ENCODE measurements around the gene FAM228B. TPM values are rescaled to one million over a fixed set of nuclear protein-coding genes. Genes with fewer than 3 reads are reported as not detected.

FAM228B gene
- 10 to 100 TPM; 25.1 to 28.5 TPM for total RNA-seq
- polyA plus RNA-seq, result 1 to 10 TPM; 6.5 to 8.7 (median 7.5) TPM
- 2.8 to 10.6 (median 7.7) reads per million in 6 experiments for total RNA-seq

DNA sequence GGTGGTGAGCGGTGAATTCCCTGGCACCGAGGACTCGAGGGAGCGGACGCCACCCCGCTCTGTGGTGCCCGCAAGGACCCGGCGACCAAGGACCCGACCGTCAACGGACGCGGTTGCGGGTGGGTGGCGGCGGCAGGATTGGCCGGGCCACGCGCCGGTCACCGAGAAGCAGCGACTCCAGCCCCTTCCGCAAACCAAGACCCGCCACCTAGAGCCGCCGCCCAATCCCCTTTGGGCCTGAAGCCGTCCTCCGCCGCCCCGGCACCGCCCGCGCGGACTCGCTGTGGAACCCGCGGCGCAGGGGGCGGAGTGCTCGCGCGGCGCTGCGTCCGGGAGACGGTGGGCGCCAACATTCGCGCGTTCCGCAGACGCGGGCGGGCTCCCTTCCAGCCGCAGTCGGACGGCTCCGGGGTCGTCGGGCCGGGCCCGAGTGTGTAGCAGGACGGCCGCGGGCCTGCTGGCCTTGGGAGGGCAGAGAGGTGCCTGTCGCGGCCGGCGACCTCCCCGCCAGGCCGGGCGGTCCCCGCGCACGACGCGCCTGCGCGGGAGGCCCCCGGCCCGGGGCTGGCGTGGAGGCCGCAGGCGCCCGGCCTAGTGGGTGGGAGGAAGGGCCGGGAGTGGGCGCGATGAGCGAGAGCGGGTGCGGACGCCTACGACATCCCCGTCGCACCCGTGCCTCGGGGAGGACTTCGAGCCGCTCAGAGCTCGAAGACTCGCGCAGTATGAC is at the start of gene FAM228B, which contains the start of gene PFN4:
Gene FAM228B, plus strand, starts transcription at position 275 of the 727 bp plus-strand sequence. CDS start 893 bp downstream, outside the sequence.
Gene PFN4, minus strand, starts transcription at position 140 of the 727 bp plus-strand sequence. CDS start 799 bp downstream, outside the sequence.
- H3K27ac Mint-ChIP-seq, result peak within 1 kb of the TSS; percentile 61 to 93 (median 88)
- peaks cover 8 to 22% (median 14%) of the 10 kb centered on the region in 4 donors for H3K4me1 Mint-ChIP-seq
- H3K4me3 Mint-ChIP-seq, result peak within 1 kb of the TSS; percentile 78 to 91 (median 87)
- DNase-seq, result peak; percentile 28 to 73 (median 52)
- POLR2A ChIA-PET, result interaction anchor here (0.8 to 2.3 kb wide), 4 partner anchors 13 to 236 kb away, joined by 3 to 10 read pairs (median 3); partner anchors contain the start of genes ATAD2B and WDCP
- no peaks in the 10 kb centered on the region for H3K36me3 Mint-ChIP-seq
- H3K9me3 Mint-ChIP-seq, result no peaks in the 10 kb centered on the region
- H3K27me3 Mint-ChIP-seq, result no peaks in the 10 kb centered on the region
- peak; percentile 90 to 93 for ATAC-seq

DNA sequence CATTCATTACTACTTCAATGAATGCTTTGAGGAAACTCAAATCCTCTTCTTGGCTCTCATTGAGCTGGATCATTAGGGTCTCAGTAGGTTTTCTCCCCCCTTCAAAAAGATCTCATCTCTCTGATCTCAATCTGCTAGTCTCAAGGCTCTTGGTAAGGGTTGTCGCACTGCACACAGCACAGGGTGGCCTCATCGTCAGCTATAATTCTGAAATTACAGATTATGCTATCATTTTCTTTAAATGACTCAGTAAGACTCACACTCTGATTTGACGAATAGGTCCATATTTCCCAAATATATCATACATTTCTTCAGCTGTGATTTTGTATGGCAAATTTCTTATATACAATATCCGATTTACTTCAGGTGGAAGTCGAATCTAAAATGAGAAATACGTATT is 49.5 kb upstream of the FAM228B start:
- Mint-ChIP-seq H3K27me3 (no peaks in the 10 kb centered on the region), H3K27ac (peak overlapping the region in 5 of 10 donors; percentile 10 to 60 (median 34)), H3K4me3 (peak overlapping the region in 2 of 10 donors; percentile 16 to 50), H3K4me1 (peaks cover 15 to 40% (median 36%) of the 10 kb centered on the region in 4 donors), H3K9me3 (no peaks in the 10 kb centered on the region), H3K36me3 (peaks cover 0 to 33% (median 3%) of the 10 kb centered on the region in 3 donors)
- POLR2A ChIA-PET, result no interaction called here
- DNase-seq, result no peak
- no peak for ATAC-seq

DNA sequence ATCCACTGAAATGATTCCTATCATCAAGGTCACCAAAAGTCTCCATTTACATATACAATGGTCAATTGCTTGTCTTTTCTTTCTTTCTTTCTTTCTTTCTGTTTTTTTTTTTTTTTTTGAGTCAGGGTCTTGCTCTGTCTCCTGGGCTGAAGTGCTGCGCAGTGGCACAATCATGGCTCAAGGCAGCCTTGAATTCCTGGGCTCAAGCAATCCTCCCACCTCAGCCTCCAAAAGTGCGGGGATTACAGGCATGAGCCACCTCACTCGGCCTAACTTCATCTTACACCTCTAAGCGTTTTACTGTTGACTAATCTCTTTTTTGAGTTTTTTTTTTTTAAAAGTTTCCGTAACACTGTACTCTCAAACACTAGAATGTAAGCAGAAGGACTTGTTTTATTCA is 48.0 kb upstream of the FAM228B start:
- DNase-seq, result no peak
- POLR2A ChIA-PET, result interaction anchor here (1.8 to 5.9 kb wide), 3 partner anchors 28 to 149 kb away, joined by 13 to 98 read pairs (median 48); partner anchors contain the start of genes ATAD2B, FKBP1B, UBXN2A and WDCP

DNA sequence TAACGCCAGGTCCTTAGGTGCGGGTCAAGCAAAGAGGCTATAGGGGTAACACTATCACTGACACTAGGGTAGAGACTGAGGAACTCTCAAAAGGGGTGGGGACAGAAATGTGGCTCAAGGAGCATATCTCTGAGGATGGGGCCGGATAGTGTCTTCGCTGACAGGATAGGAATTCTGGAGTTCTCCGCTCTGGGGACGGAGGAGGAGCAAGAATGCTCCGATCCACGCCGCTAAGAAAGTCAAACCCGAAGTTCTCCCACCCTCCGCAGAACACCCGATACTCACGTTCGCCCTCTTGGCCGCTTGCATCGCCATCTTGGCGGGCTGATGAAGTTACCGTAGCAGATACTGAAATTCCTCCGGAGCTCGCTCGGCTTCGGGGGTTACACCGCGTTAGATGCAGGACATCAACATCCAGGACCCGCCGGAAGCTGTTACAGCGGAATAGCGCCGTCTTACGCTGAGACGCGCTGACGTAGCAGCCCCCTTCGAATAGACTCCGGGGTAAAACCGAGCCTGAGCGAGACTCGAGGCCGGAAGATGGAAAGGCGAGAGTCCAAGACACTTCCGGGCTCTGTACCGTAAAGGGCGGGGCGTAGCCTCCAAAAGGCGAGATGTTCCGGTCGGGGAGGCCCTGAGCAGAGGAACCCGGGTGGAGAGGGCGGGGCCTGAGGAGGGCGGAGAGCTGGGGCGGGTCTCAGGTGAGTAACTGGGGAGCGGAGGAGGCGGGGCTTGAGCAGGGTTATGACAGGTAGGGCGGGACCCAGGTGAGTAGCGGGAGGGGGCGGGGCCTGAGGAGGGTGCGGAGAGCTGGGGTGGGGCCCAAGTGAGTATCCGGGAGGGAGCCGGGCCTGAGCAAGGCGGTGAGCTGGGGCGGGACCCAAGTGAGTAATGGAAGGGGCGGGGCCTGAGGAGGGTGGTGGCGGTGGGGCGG is 47.1 kb upstream of the FAM228B start, which contains the start of gene SF3B6:
Gene SF3B6, minus strand, starts transcription at position 412 of the 934 bp plus-strand sequence. Its CDS starts 97 bp downstream, at position 315.
- peaks cover 13 to 40% (median 35%) of the 10 kb centered on the region in 4 donors for H3K4me1 Mint-ChIP-seq
- no peaks in the 10 kb centered on the region for H3K9me3 Mint-ChIP-seq
- peak; percentile 81 to 82 for ATAC-seq
- no peaks in the 10 kb centered on the region for H3K27me3 Mint-ChIP-seq
- POLR2A ChIA-PET, result interaction anchor here (0.6 to 5.9 kb wide), 10 partner anchors 9 to 717 kb away, joined by 3 to 98 read pairs (median 4); partner anchors contain the start of genes ATAD2B, FKBP1B, TP53I3 and UBXN2A
- H3K27ac Mint-ChIP-seq, result peak within 1 kb of the TSS; percentile 94 to 100 (median 99)
- peak within 1 kb of the TSS; percentile 96 to 100 (median 99) for H3K4me3 Mint-ChIP-seq
- peaks cover 0 to 37% (median 3%) of the 10 kb centered on the region in 3 donors for H3K36me3 Mint-ChIP-seq
- DNase-seq, result peak; percentile 97 to 100 (median 100)

More for the DNA sequence above, 48.0 kb upstream of the FAM228B start:
- Mint-ChIP-seq H3K27ac (peak overlapping the region; percentile 18 to 100 (median 99)), H3K27me3 (no peaks in the 10 kb centered on the region), H3K4me1 (peaks cover 13 to 40% (median 35%) of the 10 kb centered on the region in 4 donors), H3K36me3 (peaks cover 0 to 33% (median 3%) of the 10 kb centered on the region in 3 donors), H3K4me3 (peak overlapping the region; percentile 96 to 100 (median 99)), H3K9me3 (no peaks in the 10 kb centered on the region)
- ATAC-seq, result no peak

DNA sequence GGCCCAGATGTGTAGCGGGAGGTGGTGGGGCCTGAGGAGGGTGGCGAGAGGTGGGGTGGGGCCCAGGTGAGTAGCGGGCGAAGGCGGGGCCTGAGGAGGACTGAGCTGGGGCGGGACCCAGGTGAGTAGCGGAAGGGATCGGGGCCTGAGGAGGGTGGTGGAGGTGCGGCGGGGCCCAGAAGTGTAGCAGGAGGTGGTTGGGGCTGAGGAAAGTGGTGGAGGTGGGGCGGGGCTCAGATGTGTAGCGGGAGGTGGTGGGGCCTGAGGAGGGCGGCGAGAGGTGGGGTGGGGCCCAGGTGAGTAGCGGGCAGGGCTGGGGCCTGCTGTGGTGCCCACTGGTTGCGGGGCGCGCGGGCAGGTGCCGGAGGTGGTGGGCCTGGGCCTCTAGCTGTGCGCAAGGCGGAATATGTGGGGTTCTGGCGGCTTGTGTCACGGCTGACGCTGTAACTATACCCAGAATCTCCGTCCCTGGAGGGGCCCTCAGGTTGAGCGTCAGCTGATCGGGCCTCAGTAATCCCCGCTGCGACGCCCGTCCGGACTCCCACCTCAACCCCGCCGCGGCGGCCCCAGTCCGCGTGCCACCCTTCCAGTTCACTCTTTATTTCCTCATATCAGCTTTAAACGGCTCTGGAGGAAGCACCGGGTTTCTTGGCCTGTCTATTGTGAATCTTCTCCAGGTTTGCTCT is 46.3 kb upstream of the FAM228B start:
- peak overlapping the region; percentile 94 to 100 (median 99) for H3K27ac Mint-ChIP-seq
- no peaks in the 10 kb centered on the region for H3K9me3 Mint-ChIP-seq
- H3K36me3 Mint-ChIP-seq, result peaks cover 0 to 36% (median 3%) of the 10 kb centered on the region in 3 donors
- H3K27me3 Mint-ChIP-seq, result no peaks in the 10 kb centered on the region
- peaks cover 13 to 40% (median 35%) of the 10 kb centered on the region in 4 donors for H3K4me1 Mint-ChIP-seq
- no peak for DNase-seq
- POLR2A ChIA-PET, result interaction anchor here (0.6 to 5.9 kb wide), 10 partner anchors 8 to 716 kb away, joined by 3 to 98 read pairs (median 4); partner anchors contain the start of genes ATAD2B, FKBP1B, TP53I3 and UBXN2A
- H3K4me3 Mint-ChIP-seq, result peak overlapping the region; percentile 96 to 100 (median 99)
- peak; percentile 2 to 54 for ATAC-seq

DNA sequence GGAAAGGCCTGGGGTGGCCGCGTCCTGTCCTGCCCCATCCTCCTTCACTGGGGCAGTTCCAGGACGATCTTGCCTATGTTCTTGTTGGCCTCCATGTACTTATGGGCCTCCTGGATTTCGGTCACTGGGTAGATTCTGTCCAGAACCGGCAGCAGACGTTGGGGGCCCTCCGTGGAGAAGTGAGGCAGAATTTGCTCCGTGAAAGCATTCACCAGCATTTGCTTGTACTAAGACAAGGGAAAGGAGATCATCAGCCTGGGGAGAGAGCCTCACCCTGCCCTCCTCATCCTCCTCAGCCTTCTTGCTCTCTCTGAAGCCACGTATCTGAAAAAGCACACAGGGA is 45.8 kb upstream of the FAM228B start:
- no peaks in the 10 kb centered on the region for H3K9me3 Mint-ChIP-seq
- ATAC-seq (no peak), DNase-seq (no peak)
- H3K27me3 Mint-ChIP-seq, result no peaks in the 10 kb centered on the region
- POLR2A ChIA-PET, result interaction anchor here (1.2 to 5.9 kb wide), 4 partner anchors 30 to 281 kb away, joined by 3 to 98 read pairs (median 27); partner anchors contain the start of genes ATAD2B, FKBP1B and WDCP
- H3K27ac Mint-ChIP-seq, result peak overlapping the region; percentile 78 to 100 (median 99)
- peaks cover 0 to 34% (median 6%) of the 10 kb centered on the region in 3 donors for H3K36me3 Mint-ChIP-seq
- peak overlapping the region; percentile 96 to 100 (median 99) for H3K4me3 Mint-ChIP-seq
- peaks cover 13 to 37% (median 30%) of the 10 kb centered on the region in 4 donors for H3K4me1 Mint-ChIP-seq

DNA sequence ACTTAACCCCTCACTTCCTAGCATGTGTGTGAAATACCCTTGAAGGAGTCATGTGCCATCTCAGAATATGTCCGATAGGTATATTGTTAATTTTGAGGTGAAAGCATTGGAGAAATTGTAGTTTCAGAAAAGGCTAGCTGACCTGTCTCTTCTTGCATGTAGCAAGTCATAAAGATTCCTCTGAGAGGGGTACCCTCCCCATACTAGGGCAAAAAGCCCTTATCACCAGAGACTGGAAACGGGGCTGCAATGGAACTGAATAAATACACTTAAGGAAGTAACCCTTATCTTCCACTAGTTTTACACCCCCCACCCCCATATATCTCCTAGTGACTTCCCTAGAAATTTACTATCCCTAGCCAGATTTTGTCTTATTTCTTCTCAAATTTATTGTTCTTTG is 45.4 kb upstream of the FAM228B start:
- Mint-ChIP-seq H3K27me3 (no peaks in the 10 kb centered on the region), H3K4me1 (peaks cover 13 to 33% (median 28%) of the 10 kb centered on the region in 4 donors), H3K9me3 (no peaks in the 10 kb centered on the region), H3K27ac (peak overlapping the region; percentile 78 to 100 (median 99)), H3K4me3 (peak overlapping the region; percentile 96 to 100 (median 99)), H3K36me3 (peaks cover 0 to 33% (median 6%) of the 10 kb centered on the region in 3 donors)
- ATAC-seq (no peak), DNase-seq (no peak)
- POLR2A ChIA-PET, result interaction anchor here (0.5 to 5.9 kb wide), 3 partner anchors 30 to 151 kb away, joined by 4 to 98 read pairs (median 48); partner anchors contain the start of genes ATAD2B, FKBP1B and WDCP

DNA sequence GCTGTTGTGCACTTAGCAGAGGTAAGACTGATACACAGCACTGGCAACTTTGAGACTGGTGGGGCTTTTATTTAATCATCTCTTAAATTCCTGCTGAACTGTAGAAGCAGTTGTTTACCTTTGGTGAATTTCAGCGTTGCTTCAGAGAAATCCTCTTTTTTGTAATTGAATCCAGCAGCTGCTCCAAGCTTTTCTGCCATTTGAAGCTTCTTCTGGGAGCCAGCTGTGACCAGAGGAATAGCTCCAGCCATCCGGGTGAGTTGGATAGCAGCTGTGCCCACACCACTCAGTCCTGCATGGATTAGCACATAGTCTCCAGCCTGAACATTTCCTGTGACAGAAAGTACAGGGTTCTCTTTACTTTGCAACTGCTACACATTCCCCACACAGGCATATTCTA is 42.6 kb upstream of the FAM228B start:
- H3K9me3 Mint-ChIP-seq, result no peaks in the 10 kb centered on the region
- ATAC-seq (no peak), DNase-seq (no peak)
- POLR2A ChIA-PET, result interaction anchor here (5.9 kb wide), 1 partner anchor 154 kb away, joined by 98 read pairs; the partner anchor contains the start of gene ATAD2B
- no peak overlapping the region for H3K27ac Mint-ChIP-seq
- peaks cover 0 to 24% (median 3%) of the 10 kb centered on the region in 3 donors for H3K36me3 Mint-ChIP-seq
- H3K27me3 Mint-ChIP-seq, result peaks cover 0 to 3% (median 0%) of the 10 kb centered on the region in 5 donors
- no peak overlapping the region for H3K4me3 Mint-ChIP-seq
- H3K4me1 Mint-ChIP-seq, result peaks cover 11 to 35% (median 30%) of the 10 kb centered on the region in 4 donors

DNA sequence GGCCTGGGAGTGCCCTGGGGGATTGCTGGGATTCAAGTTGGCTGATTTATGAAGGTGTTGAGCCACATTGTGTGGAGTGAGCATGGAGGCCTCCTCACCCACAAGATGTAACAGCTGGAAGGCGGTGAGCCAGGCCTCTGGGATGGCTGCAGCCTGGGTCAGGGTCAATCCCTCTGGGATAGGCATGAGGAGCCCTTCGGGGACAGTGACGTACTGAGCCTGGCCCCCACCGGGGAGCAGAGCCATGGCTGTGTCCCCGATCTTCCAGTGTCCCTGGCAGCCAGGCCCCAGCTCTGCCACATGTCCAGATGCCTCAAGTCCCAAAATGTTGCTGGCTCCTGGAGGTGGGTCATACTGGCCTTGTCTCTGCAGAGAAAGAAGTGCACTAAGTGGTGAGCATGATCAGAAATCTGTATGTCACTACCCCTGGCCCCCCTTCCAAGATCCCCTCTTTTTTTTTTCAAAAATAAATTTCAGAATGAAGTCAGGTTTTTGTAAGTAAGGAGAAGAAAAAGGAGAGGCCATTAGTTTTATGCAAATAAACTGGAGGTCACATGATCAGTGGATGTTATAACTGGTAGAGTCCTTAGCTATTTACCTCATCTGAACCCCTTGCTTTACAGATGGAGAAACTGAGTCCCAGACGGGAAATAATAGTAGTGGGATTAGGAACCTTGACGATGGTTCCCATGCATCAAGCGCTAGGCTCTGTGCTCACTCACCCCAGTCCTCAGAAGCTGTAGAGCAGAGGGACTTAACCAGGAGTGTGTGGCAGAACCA is 40.3 kb upstream of the FAM228B start:
- peaks cover 0 to 32% (median 7%) of the 10 kb centered on the region in 3 donors for H3K36me3 Mint-ChIP-seq
- H3K27ac Mint-ChIP-seq, result peak overlapping the region in 3 of 10 donors; percentile 53 to 84 (median 75)
- H3K4me1 Mint-ChIP-seq, result peaks cover 7 to 21% (median 17%) of the 10 kb centered on the region in 4 donors
- no peaks in the 10 kb centered on the region for H3K9me3 Mint-ChIP-seq
- peak overlapping the region in 9 of 10 donors; percentile 34 to 91 (median 87) for H3K4me3 Mint-ChIP-seq
- H3K27me3 Mint-ChIP-seq, result peaks cover 0 to 3% (median 0%) of the 10 kb centered on the region in 5 donors
- POLR2A ChIA-PET, result interaction anchor here (0.7 to 2.8 kb wide), 6 partner anchors 36 to 258 kb away, joined by 3 to 17 read pairs (median 4); partner anchors contain the start of genes ATAD2B and WDCP
- DNase-seq, result peak in 1 of 10 donors; percentile 57
- no peak for ATAC-seq

All from naive thymus-derived CD8-positive, alpha-beta T cell (primary cell).